HEK293T (cell line): ENCODE data around the gene CHP1.

ENCODE experiments used
- CTCF ChIA-PET: fragments of 350-600 bp; formaldehyde crosslinking; extraction: SDS; loops from one replicate; lab custom pipeline; 2021; ENCODE audit warnings: antibody characterized with exemption, inconsistent platforms; lab: Yijun Ruan, JAX
- POLR2A ChIA-PET: fragments of 350-600 bp; formaldehyde crosslinking; extraction: SDS; loops from one replicate; lab custom pipeline; 2020; ENCODE audit warnings: antibody characterized with exemption, inconsistent platforms; lab: Yijun Ruan, JAX
- DNase-seq: peaks from one replicate; pipeline ENCODE4 v3.0.0; 2012; ENCODE audit warnings: mixed read lengths; ENCODE audit errors: extremely low spot score
- ARNT ChIP-seq: fragments of 450-650 bp; IDR thresholded peaks from 2 replicates; pipeline ENCODE4 v1.6.1; 2017; ENCODE audit warnings: mild to moderate bottlenecking
- BHLHE40 ChIP-seq: fragments of 450-650 bp; IDR thresholded peaks from 2 replicates; pipeline ENCODE4 v1.6.1; 2016; ENCODE audit warnings: mild to moderate bottlenecking, moderate library complexity, borderline replicate concordance
- ELF4 ChIP-seq: fragments of 450-650 bp; IDR thresholded peaks from 2 replicates; pipeline ENCODE4 v1.6.1; 2017; ENCODE audit warnings: antibody characterized with exemption
- FOXA1 ChIP-seq: fragments of 450-650 bp; IDR thresholded peaks from 2 replicates; pipeline ENCODE4 v1.6.1; 2016; ENCODE audit warnings: mild to moderate bottlenecking
- FOXK2 ChIP-seq: fragments of 450-650 bp; IDR thresholded peaks from 2 replicates; pipeline ENCODE4 v1.6.1; 2016; ENCODE audit warnings: mild to moderate bottlenecking
- FOXM1 ChIP-seq: fragments of 450-650 bp; IDR thresholded peaks from 2 replicates; pipeline ENCODE4 v1.6.1; 2017; ENCODE audit warnings: mild to moderate bottlenecking, borderline replicate concordance
- HDGF ChIP-seq: fragments of 450-650 bp; IDR thresholded peaks from 2 replicates; pipeline ENCODE4 v1.6.1; 2017; ENCODE audit warnings: antibody characterized with exemption, borderline replicate concordance
- LEF1 ChIP-seq: fragments of 450-650 bp; IDR thresholded peaks from 2 replicates; pipeline ENCODE4 v1.6.1; 2017; ENCODE audit warnings: mild to moderate bottlenecking, borderline replicate concordance
- NFRKB ChIP-seq: fragments of 450-650 bp; IDR thresholded peaks from 2 replicates; pipeline ENCODE4 v1.6.1; 2016; ENCODE audit warnings: mild to moderate bottlenecking, moderate library complexity
- SP1 ChIP-seq: fragments of 450-650 bp; IDR thresholded peaks from 2 replicates; pipeline ENCODE4 v1.6.1; 2017
- SUZ12 ChIP-seq: fragments of 450-650 bp; IDR thresholded peaks from 2 replicates; pipeline ENCODE4 v1.6.1; 2016; ENCODE audit warnings: mild to moderate bottlenecking
- TARDBP ChIP-seq: fragments of 450-650 bp; IDR thresholded peaks from 2 replicates; pipeline ENCODE4 v1.6.1; 2016
- TF ChIP-seq, protein P1 (sequence below): fragments of 450-650 bp; IDR thresholded peaks from 2 replicates; pipeline ENCODE4 v1.6.1; 2016

Gene CHP1

GRCh38 chr15:41323611-41324010 is 92.5 kb downstream of the CHP1 start:
- ChIA-PET POLR2A (interaction anchor here (2.3 kb wide), 1 partner anchor 9 kb away, joined by 20 read pairs; the partner anchor contains the start of genes NUSAP1 and OIP5), CTCF (no interaction called here)
- no peak for DNase-seq
- TF ChIP-seq ELF4, result no peak
- no peak for TF ChIP-seq FOXK2

DNA sequence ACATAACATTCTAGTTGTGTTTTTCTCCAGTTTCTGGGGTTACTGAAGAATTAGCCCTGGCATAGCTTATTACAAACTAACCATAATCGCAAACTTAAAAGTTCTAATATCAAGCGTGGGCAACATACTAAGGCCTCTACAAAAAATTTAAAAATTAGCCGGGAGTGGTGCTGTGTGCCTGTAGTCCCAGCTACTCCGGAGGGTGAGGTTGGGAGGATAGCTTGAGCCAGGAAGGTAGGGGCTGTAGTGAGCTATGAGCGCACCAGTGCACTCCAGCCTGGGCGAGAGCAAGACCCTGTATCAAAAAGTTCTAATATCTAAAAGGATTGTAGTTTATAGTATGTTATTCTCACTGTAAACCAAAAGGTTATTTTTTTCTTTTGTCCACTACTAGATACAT is 100.2 kb downstream of the CHP1 start:
- no peak for DNase-seq
- ChIA-PET POLR2A (interaction anchor here (1.0 kb wide), 1 partner anchor 100 kb away, joined by 4 read pairs; the partner anchor contains the start of genes CHP1 and EXD1), CTCF (interaction anchor here (0.6 to 1.1 kb wide), 2 partner anchors 348 to 474 kb away, joined by 3 to 4 read pairs; no protein-coding TSS in a partner anchor)
- no peak for TF ChIP-seq NFRKB
- TF ChIP-seq, protein P1, sequence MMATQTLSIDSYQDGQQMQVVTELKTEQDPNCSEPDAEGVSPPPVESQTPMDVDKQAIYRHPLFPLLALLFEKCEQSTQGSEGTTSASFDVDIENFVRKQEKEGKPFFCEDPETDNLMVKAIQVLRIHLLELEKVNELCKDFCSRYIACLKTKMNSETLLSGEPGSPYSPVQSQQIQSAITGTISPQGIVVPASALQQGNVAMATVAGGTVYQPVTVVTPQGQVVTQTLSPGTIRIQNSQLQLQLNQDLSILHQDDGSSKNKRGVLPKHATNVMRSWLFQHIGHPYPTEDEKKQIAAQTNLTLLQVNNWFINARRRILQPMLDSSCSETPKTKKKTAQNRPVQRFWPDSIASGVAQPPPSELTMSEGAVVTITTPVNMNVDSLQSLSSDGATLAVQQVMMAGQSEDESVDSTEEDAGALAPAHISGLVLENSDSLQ, result no peak
- no peak for TF ChIP-seq BHLHE40
- no peak for TF ChIP-seq SUZ12
- no peak for TF ChIP-seq HDGF
- no peak for TF ChIP-seq FOXM1
- no peak for TF ChIP-seq FOXA1
- TF ChIP-seq TARDBP, result no peak
- TF ChIP-seq SP1, result no peak
- no peak for TF ChIP-seq ARNT
- TF ChIP-seq LEF1, result no peak
- TF ChIP-seq FOXK2, result no peak
